Smooth muscle cell (in vitro differentiated cells): ENCODE results near the gene NF1. TPM values are rescaled to one million over a fixed set of nuclear protein-coding genes. Genes with fewer than 3 reads are reported as not detected.

Experiments
- DNase-seq: peaks from one replicate; lab custom pipeline; 2025; ENCODE audit not compliant: unreplicated experiment; lab: John Stamatoyannopoulos, UW
- H2AFZ ChIP-seq: fragments of 200-600 bp; sonication (generic); 2 replicates; pipeline ENCODE4 v1.6.0; 2016; ENCODE audit warnings: antibody characterized with exemption, low read depth, mild to moderate bottlenecking
- H3F3A ChIP-seq: fragments of 200-600 bp; sonication (generic); 2 replicates; pipeline ENCODE4 v1.6.0; 2017; ENCODE audit warnings: antibody characterized with exemption, low read depth
- H3K27ac ChIP-seq: fragments of 200-600 bp; sonication (generic); 2 replicates; pipeline ENCODE4 v1.5.1; 2016; ENCODE audit warnings: low read depth, mild to moderate bottlenecking
- H3K27me3 ChIP-seq: fragments of 200-600 bp; sonication (generic); 2 replicates; pipeline ENCODE4 v1.6.1; 2016; ENCODE audit warnings: low read depth, mild to moderate bottlenecking
- H3K36me3 ChIP-seq: fragments of 200-600 bp; sonication (generic); 2 replicates; pipeline ENCODE4 v1.5.1; 2016; ENCODE audit warnings: low read depth
- H3K4me1 ChIP-seq: fragments of 200-600 bp; sonication (generic); 2 replicates; pipeline ENCODE4 v1.5.1; 2016; ENCODE audit warnings: low read depth
- H3K4me2 ChIP-seq: fragments of 200-600 bp; sonication (generic); 2 replicates; pipeline ENCODE4 v1.6.0; 2016; ENCODE audit warnings: mild to moderate bottlenecking
- H3K4me3 ChIP-seq: fragments of 200-600 bp; sonication (generic); 2 replicates; pipeline ENCODE4 v1.5.1; 2016; ENCODE audit warnings: mild to moderate bottlenecking
- H3K79me2 ChIP-seq: fragments of 200-600 bp; sonication (generic); 2 replicates; pipeline ENCODE4 v1.6.0; 2016; ENCODE audit warnings: low read depth, mild to moderate bottlenecking
- H3K9ac ChIP-seq: fragments of 200-600 bp; sonication (generic); 2 replicates; pipeline ENCODE4 v1.6.0; 2016; ENCODE audit warnings: low read depth
- H3K9me3 ChIP-seq: fragments of 200-600 bp; sonication (generic); replicated peaks from 2 replicates; pipeline ENCODE4 v1.5.1; 2016; ENCODE audit warnings: low read depth
- H4K20me1 ChIP-seq: fragments of 200-600 bp; sonication (generic); 2 replicates; pipeline ENCODE4 v1.6.0; 2016; ENCODE audit warnings: low read depth
- CTCF ChIP-seq: fragments of 200-600 bp; sonication (generic); IDR thresholded peaks from 2 replicates; pipeline ENCODE4 v1.5.1; 2017; ENCODE audit warnings: borderline replicate concordance, mild to moderate bottlenecking, antibody characterized with exemption; ENCODE audit not compliant: insufficient read depth, poor library complexity, severe bottlenecking
- WGBS: methylation state at CpG from one replicate; pipeline ENCODE4 v1.1.7; 2016; ENCODE audit warnings: low lambda C conversion rate; 5-methylcytosine and 5-hydroxymethylcytosine counted together
- polyA plus RNA-seq: library from polyadenylated mRNA; unstranded; fragments of >200 nt; fragmentation: Nextera tagmentation; extraction: Ambion mirVana; gene quantifications from 2 replicates; pipeline ENCODE4 v1.2.1, GENCODE V29; 2016
- total RNA-seq: library from RNA; depleted of rRNA; stranded (reverse); fragments of >200 nt; gene quantifications from 2 replicates; pipeline ENCODE4 v1.2.3, GENCODE V29; 2014

Gene NF1
- total and polyA plus RNA-seq, 2 experiments from 2014 or later = 7.6 to 74.3 TPM

GRCh38 chr17:31313982-31314781 is 219.4 kb downstream of the NF1 start, which contains the start of gene EVI2B:
Gene EVI2B (minus strand): TSS chr17:31314054. CDS start chr17:31305609, 8,445 bp downstream.
- no peaks in the 10 kb centered on the region for H3K9me3 ChIP-seq
- H3K4me2 ChIP-seq = no peak within 1 kb of the TSS
- no peak for DNase-seq
- H3K36me3 ChIP-seq = no peaks in the 10 kb centered on the region
- TF ChIP-seq CTCF = no peak
- no peaks in the 10 kb centered on the region for H3K79me2 ChIP-seq
- no peak within 1 kb of the TSS for H2AFZ ChIP-seq
- WGBS = 84% methylated on average over 3 of the region's 3 CpGs
- no peak within 1 kb of the TSS for H3K4me3 ChIP-seq
- H3K27me3 ChIP-seq = no peaks in the 10 kb centered on the region
- no peaks in the 10 kb centered on the region for H3K4me1 ChIP-seq
- no peak within 1 kb of the TSS for H3K9ac ChIP-seq
- H3K27ac ChIP-seq = no peak within 1 kb of the TSS
- no peaks in the 10 kb centered on the region for H3F3A ChIP-seq
- H4K20me1 ChIP-seq = no peaks in the 10 kb centered on the region

GRCh38 chr17:31314782-31315100 is 220.0 kb downstream of the NF1 start:
- Histone ChIP-seq H3K27me3 (no peaks in the 10 kb centered on the region), H3K9ac (no peak overlapping the region), H3K36me3 (no peaks in the 10 kb centered on the region), H3K4me3 (no peak overlapping the region), H3K27ac (no peak overlapping the region), H3K4me2 (no peak overlapping the region), H2AFZ (no peak overlapping the region), H4K20me1 (no peaks in the 10 kb centered on the region), H3K4me1 (no peaks in the 10 kb centered on the region), H3K9me3 (no peaks in the 10 kb centered on the region), H3K79me2 (no peaks in the 10 kb centered on the region), H3F3A (peaks cover 2% of the 10 kb centered on the region)
- no peak for TF ChIP-seq CTCF
- WGBS = 92% methylated on average over 3 of the region's 3 CpGs
- no peak for DNase-seq

GRCh38 chr17:31318298-31318801 is 223.6 kb downstream of the NF1 start:
- Histone ChIP-seq H3K27me3 (no peaks in the 10 kb centered on the region), H4K20me1 (peaks cover 7% of the 10 kb centered on the region), H3K27ac (no peak overlapping the region), H3K4me2 (no peak overlapping the region), H2AFZ (no peak overlapping the region), H3F3A (peaks cover 4% of the 10 kb centered on the region), H3K9ac (no peak overlapping the region), H3K79me2 (peaks cover 2% of the 10 kb centered on the region), H3K36me3 (no peaks in the 10 kb centered on the region), H3K4me3 (no peak overlapping the region), H3K9me3 (no peaks in the 10 kb centered on the region), H3K4me1 (peaks cover 9% of the 10 kb centered on the region)
- no peak for DNase-seq
- WGBS = 91% methylated on average over 8 of the region's 8 CpGs
- TF ChIP-seq CTCF = no peak
